8988T (cell line): ENCODE results near the gene RSU1.

Experiments
- DNase-seq: peaks from one replicate; pipeline ENCODE4 v3.0.0; 2011

The RSU1 gene

DNA sequence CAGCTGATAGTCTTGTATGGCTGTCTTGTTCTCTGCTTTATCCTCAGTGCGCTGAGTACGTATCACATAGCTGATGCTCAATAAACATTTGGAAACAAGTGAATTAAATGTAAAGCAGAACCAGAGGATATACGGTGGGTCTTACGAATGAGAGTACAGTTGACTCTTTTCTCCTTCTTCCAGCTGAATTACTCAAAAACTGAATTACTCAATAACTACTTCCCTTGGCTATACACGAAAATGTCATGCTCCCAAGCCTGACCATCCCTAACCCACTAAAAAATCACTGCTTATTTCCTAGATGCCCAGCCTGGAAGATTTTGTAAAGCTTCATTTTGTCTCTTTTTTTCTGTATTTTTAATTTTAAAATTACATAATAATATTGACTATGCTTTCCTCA, 3.2 kb upstream of the RSU1 start:
- DNase-seq, result no peak

DNA sequence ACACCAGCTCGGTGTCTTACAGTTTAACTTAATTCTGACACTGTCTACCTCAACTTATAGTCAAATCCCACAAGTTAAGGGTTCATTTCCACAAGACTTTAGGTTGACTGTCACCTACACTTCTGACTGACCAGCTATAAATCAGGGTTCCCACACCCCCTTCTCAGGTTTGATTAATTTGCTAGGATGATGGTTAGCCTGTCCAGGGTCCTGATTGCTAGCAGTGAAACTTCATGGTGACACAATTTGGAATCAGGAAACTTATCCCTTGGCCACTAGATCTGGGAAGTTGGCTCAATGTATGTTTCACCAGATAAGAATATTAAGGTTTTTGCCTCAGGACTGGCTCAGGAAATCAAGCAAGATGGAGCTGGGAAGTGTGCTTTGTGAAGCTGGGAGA, 2.8 kb upstream of the RSU1 start:
- no peak for DNase-seq

DNA sequence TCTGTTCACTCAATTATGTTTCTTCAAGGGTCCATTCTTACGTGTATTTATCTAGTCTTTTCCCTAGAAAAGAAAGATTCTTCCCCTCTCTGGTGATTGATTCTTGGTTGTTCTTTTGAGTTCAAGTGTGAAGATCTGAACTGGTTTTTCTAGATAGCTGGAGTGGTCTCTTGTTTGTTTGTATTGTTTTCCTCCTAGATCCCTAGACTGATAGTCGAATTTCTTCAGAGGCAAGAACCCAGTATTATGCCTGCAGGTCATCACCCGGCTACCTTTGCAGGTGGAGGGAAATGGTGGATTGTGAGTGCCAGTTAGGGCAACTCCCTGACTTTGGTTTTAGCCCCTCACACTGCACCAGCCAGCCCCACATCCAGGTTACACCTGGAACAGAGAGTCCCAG, 2.2 kb upstream of the RSU1 start:
- no peak for DNase-seq

DNA sequence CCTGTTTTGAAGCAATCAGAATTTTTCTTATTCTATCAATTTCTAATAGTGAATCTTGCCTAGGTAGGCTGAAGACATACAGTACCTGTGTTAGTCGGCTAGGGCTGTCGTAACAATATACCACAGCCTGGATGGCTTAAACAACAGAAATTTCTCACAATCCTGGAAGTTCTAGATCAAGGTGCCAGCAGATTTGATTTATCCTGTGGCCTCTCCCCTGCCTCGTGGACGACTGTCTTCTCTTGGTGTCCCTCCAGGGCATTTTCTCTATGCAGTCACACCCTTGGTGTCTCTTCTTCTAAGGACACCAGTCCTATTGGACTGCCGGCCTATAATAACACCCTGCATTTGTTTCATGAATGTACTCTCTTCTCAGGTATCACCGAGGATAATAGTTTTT, 1.8 kb upstream of the RSU1 start:
- no peak for DNase-seq

DNA sequence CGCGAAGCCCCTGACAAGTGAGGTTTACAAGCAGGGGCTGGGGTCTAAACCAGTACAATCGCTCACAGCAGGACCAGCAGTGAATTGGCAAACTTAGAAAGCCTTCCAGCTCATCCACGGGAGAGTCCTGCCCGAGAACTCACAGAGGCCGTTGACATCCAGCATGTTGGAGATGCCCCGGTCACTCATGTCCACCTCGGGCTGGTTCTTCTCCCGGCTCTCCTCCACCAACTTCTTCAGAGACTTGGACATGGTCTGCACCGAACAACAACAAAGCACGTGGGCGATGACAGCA, 447 bp downstream of the RSU1 start:
- DNase-seq, result no peak

DNA sequence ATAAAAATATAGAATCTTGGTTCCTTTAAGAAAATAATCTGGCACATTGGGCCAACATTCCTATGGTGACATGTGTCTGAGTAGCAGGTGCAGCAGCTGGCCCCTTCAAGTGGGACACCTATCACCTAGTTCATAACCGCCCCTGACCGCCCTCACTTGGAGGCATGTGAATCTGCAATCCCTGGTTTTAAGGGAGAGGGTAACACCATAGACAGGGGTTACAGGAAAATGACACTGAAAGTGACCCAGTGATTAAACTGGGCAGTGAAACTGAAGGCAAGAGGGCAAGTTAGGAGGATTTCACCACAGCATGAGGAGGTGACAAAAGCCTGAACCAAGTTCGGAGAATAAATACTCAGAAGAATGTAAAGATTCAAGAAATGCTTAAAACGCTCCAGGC, 1.1 kb downstream of the RSU1 start:
- DNase-seq, result no peak

DNA sequence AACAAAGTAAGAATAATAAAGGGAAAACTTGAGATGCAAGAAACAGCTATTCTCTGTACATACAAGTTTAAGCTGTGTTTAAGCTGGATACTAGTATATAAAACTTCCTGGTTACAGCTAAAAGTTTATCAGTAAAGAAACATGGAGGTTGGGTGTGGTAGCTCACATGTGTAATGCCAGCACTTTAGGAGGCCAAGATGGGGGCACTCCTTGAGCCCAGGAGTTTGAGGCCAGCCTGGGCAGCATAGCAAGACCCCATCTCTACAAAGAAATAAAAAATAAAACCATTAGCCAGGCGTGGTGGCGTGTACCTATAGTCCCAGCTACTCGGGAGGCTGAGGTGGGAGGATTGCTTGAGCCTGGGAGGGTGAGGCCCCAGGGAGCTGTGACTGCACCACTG, 3.2 kb downstream of the RSU1 start:
- DNase-seq, result no peak

DNA sequence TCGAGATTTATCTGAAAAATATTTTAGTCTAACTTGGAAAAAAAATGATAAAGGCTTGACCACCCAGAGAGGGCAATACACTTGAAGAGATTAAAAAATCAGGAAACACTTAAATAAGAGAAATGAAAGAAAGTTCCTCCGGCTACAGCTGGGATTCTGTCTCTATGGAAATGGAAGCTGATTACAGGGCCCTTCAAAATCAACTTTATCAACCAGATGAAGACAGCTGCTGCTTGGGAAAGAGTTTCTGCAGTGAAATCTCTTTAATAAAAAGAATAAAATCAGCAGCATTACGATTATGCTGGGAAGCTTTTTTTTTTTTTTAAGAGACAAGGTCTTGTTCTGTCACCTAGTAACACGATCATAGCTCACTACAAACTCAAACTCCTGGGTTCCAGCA, 4.5 kb downstream of the RSU1 start:
- no peak for DNase-seq

DNA sequence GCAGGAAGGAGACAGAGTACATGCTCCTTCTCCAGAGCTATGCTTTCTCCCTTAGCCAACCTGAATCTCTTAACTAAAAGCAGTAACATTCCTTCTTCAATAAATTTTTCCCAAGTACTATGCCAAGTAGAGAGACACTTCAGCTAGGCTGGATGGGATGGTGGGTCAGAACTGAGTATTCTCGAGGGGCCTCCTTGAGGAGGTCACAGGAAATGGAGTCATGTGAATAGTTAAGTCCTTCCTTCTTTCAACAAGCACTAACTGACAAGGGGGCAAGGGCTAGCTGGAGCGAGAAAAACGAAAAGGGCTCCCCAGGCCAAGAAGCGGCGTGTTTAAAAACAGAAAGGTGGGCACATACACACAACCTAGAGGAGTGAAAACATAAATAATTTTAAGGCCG, 5.5 kb downstream of the RSU1 start:
- no peak for DNase-seq

DNA sequence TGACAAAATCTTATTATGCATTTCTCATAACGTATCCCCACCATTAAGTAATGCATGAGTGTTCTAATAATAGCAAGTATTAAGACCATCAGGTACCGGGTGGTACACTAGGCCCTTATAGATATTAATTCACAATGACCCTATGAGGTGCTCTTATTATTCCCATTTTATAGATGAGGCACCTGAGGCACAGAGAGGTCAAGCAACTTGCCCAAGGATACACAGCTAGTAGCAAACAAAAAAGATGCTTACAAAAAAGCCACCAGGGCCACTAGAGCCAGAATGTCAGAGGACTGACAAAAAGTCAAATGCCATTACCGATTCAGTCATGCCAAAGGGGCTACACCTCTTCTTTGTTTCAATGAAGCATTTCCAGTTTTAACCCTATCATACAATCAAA, 5.9 kb downstream of the RSU1 start:
- DNase-seq, result no peak

DNA sequence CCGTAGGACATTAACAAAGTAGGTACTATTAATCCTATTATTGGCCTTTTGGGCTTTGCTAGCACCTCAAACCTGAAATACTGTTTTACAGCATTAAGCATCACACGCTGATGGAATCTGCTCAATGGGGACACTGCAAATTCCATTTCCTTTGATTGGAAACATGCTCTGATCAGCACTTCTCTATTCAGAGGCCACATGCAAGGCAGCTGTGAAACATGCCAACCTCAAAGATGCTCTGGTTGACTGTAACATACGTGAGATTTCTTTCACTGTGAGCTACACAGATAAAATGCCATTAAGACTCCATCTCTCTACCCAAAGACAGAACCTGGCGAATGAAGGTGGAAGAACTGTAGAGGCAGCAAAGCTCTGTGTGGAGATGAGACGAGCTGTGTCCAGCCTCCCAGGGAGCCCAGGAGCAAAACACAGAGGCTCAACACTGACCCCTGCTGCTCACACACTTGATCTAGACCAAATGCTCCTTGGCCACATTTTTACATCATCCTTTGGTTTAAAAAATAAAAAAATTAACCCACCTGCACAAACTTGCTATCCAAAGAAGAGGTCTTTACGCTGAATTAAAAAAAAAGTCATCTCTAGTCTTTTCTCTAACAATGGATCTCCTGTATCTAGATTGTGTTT, 8.0 kb downstream of the RSU1 start:
- DNase-seq, result no peak

DNA sequence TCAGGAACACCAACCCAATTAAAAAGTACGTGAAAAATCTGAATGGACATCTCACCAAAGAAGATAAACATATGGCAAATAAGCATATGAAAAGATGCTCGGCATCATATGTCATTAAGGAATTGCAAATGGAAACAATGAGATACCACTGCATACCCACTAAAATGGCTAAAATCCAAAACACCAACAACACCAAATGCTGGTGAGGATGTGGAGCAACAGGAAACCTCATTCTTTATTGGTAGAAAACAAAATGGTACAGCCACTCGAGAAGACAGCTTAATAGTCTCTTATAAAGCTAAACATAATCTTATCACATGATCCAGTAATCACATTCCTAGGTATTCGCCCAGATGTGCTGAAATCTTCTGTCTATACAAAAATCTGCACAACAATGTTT, 13.1 kb downstream of the RSU1 start:
- no peak for DNase-seq

DNA sequence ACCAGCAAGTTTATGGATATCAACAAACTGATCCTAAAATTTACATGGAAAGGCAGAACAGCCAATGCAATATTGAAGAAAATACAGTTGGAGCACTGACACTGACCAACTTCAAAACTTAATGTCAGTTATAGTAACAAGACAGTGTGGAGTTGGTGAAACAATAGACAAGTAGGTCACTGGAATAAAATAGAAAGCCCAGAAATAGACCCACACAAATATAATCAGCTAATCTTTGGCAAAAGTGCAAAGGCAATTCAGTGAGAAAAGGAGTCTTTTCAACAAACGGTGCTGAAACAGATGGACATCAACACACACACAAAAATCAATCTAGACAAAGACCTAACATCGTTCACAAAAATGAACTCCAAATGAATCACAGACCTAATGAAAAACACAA, 13.8 kb downstream of the RSU1 start:
- no peak for DNase-seq

DNA sequence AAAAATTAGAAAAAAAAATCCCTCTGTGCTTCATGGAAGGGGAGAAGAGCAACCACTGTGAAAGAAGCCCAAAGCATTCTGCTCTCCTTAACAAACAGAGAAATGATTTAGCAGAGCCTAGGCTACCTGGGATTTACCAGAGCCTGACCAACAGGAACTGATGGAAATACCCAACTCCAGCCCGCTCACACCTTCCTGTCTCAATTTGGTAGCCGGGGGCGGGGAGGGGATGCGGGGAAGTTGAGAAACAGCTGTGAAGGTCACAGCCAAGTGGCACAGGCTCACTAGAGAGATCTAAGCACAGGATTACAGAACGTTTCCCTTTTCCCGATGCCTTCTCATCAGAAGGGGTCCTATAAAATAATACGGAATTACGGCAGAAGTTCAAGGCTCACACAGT, 17.6 kb downstream of the RSU1 start:
- no peak for DNase-seq

DNA sequence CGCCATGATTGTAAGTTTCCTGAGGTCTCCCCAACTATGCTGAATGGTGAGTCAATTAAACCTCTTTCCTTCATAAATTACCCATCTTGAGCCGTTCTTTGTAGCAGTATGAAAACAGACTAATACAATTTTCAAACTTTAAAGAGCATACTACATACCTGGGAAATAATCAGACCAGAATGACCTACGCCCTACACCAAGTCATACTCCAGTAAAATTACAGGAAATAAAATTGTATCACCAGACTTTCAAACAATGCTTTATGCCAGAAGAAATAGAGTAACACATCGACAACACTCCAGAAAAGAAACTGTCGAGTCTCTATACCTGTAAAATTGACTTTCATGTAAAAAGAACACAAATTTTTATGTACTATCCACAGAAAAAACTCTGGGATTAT, 18.7 kb downstream of the RSU1 start:
- no peak for DNase-seq

DNA sequence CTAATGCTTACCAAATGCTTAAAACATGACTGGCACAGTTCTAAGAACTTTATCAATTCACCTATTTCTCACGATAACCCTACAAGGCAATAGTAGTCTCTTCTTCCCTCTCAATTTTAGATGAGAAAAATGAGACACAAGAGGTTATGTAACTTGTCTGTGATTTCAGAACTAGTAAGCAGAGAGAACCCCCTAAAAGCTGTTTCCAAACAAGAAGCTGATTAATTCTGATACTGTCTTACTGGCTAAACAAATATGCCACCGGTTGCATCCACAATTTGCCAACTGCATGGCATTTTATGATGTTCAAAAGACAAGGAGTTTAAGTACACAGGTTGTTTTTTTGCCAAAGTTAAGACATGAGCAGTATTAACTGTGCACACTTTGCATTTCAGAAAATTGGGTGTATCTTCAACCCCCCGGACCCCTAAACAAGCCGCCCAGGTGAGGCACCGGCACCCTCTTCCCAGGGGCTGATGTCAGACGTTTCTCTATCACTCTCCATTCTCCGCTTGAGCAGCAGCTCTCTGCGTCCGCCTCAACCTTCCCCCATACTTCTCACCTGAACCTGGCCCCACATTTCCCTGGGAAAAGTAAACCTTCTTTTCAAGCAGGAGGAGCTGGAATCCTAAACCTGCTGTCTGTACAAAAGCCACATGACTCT, 21.7 kb downstream of the RSU1 start:
- DNase-seq, result no peak

DNA sequence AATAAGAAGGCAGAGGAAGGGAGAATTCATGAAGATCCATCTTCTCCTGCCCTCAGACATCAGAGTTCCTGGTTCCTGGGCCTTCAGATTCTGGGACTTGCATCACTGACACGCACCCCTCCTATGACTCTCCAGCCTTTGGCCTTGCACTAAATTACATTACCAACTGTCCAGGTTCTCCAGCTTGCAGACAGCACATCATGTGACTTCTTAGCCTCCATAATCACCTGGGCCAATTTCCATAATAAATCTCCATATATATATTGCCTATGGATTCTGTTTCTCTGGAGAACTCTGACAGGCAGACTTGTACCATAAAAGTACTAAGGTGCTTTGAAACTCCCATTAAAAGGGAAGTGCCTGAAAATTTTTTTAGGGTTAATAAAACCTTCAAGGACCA, 23.2 kb downstream of the RSU1 start:
- DNase-seq, result no peak

DNA sequence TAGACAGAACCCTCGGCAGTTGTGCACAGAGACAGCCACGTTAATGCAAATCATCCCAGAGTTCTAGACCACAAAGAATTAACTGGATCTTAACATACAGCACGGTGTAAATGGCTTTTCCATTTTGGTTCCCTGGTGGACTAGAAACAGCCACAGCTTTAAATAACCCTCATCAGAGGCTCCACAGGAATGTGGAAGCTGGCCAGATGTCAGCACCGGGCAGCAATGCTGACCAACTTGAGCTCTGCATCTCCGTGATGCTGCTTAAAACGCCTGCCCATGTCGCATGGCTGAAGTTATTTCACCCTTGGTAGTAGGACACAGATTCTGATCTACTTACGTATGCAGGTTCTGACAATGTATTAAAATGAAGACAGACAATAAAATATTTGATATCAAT, 24.5 kb downstream of the RSU1 start:
- no peak for DNase-seq

DNA sequence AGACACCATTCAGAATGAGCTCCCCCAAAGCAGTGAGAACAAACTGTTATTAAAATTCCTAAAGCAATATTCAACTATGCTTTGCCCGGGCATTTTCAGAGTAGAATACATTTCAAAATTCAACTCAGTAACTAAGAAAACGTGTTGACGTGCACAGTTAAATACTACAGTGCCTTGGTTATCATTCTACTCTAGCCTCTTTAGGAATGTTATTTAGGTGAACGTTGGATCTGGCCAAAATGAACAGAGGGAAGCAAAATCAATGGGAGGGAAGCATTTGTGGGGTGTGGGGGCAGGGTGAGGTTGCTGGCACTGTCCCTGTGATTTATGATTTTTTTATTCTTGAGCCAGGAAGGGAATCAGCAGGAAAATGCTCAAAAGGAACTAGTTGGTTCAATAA, 27.5 kb downstream of the RSU1 start:
- DNase-seq, result no peak

DNA sequence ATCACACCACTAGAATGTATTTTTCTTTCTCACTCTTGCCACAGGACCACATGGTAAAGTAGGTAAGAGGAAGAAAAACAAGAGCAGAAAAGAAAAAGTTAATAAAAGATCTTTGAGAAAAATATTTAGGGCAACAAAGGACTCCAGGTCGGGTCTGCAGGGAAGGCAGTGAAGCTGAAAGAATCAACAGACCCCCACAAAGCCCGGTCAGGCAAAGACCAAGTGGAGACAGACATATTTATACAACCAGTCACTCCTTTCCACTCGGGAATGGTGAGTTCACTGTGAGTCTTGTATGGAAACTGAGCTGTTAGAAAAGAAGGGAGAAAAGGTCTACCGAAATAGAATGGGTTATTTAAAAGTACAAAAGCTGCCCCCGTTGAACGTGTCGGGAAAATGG, 28.0 kb downstream of the RSU1 start:
- DNase-seq, result no peak

DNA sequence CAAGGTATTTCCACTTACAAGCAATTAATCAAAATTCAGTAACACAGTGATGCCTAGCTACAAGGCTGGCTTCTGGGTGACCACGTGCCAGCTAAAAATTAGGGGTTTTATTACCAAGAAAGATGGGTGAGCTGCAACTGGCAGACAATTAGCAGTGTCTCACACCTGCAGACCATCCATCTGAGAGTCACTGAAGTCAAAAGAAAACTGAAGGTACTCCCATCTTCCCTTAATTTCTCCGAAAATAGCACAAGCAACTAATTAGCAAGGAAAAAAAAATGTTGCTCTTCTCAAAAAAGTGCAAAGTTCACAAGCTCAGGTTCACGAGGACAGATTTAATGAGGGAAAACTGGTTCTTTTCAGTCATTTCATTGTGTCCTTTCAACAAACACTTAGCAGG, 28.4 kb downstream of the RSU1 start:
- DNase-seq, result no peak

DNA sequence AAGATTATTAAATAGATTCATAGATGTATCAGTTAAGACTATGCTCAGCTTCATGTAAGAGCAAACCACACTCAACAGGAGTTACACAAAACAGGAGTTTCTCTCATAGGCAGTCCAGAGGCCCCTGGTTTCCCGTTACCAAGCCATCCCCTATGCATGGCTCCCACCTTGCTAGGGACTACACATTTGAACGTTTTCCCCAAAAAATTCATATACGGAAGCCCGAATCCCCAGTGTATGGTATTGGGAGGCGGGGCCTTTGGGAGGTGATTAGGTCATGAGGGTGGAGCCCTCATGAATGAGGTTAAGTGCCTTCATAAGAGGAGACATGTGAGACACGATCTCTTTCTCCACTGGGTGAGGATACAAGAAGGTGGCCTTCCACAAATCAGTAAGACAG, 29.1 kb downstream of the RSU1 start:
- no peak for DNase-seq

DNA sequence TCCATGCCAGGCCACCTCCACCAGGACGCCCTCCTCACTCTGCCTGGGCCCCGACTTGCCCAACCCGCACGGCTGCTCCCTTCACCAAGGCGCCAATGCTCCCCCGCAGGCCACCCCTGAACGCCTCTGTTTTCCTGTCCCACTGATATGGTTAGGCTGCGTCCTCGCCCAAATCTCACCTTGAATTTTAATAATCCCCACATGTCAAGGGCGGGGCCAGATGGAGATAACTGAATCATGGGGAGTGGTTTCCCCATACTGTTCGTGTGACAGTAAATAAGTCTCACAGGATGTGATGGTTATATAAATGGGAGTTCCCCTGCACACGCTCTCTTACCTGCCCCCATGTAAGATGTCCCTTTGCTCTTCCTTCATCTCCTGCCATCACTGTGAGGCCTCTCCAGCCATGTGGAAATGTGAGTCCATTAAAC, 29.8 kb downstream of the RSU1 start:
- DNase-seq, result no peak

DNA sequence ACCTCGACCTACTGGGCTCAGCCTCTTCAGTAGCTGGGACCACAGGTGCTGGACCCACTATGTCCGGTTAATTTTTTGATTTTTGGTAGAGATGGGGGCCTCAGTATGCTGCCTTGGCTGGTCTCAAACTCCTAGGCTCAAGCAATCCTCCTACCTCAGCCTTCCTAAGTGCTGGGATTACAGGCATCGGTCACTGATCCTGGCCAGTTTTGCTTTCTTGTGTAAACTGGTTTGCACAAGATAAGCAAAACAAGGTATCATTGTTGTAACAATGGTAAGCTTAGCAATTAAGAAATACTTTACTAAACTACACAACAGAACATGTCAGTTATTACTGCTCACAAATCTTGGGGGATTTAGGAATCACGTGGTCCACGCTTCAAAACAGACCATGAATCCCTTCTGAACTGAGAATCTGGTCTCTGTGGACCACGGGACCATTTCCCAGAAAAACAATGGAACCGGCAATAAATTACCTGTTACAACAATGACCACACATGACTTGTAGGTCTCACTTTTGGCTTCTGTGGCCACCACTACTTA, 36.8 kb downstream of the RSU1 start:
- no peak for DNase-seq

DNA sequence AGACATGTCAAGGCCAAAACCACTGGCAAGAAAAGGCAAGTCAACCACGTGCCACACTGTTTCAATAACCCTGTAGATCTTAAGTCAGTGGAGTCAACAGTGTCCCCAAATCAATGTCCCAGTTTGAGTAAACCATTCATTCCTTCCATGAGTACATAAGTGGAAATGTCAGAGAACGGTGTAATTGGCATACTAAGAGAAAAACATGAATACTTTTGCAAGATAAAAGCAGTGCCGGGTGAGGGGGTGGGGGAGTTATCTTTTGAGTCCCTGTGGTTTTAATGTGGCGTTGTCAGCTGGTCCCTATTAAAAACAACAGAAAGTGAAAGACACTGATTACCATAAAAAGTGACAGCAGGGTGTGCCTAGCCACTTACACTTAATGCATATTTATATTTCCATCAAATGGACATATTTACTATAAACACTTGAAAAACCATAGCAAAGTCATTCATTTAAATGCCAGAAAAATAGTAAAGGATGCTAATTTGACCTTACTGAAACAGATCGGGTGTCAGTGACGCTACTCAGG, 37.8 kb downstream of the RSU1 start:
- no peak for DNase-seq
